ENCODE results near the gene COL1A2. TPM values are rescaled to one million over a fixed set of nuclear protein-coding genes. Genes with fewer than 3 reads are reported as not detected.

Gene COL1A2
- polyA plus RNA-seq, 1 donor from 2014 or later, result 2.5 TPM

- H4K20me1 ChIP-seq (ENCODE audit: insufficient read depth), result no peaks in the 10 kb centered on the region
- H3F3A ChIP-seq (ENCODE audit: insufficient read depth, low read length, poor library complexity, severe bottlenecking), result peaks cover 14% of the 10 kb centered on the region
- H3K27ac ChIP-seq (ENCODE audit: low read length), result no peak overlapping the region
- no peak overlapping the region for H3K4me2 ChIP-seq (ENCODE audit: low read length)
- H3K9me3 ChIP-seq (ENCODE audit: low read length), result no peaks in the 10 kb centered on the region
- no peak overlapping the region for H3K9ac ChIP-seq (ENCODE audit: low read length)
- H3K36me3 ChIP-seq (ENCODE audit: insufficient read depth, low read length), result no peaks in the 10 kb centered on the region
- H3K79me2 ChIP-seq (replicated peaks; ENCODE audit: insufficient read depth, low read length), result no peaks in the 10 kb centered on the region
- no peaks in the 10 kb centered on the region for H3K9me2 ChIP-seq (ENCODE audit: insufficient read depth, low read length)
- H3K4me3 ChIP-seq (ENCODE audit: low read length), result no peak overlapping the region
- TF ChIP-seq CTCF (IDR thresholded peaks at IDR 0.05; ENCODE audit: poor library complexity, severe bottlenecking) (no peak), EZH2 (IDR thresholded peaks at IDR 0.05; ENCODE audit: borderline replicate concordance, insufficient read depth, low read length, poor library complexity, severe bottlenecking) (no peak), POLR2AphosphoS5 (IDR thresholded peaks at IDR 0.05) (no peak), TAF1 (IDR thresholded peaks at IDR 0.05; ENCODE audit: low read depth) (no peak), REST (IDR thresholded peaks at IDR 0.05; ENCODE audit: borderline replicate concordance) (no peak), RAD21 (conservative IDR thresholded peaks at IDR 0.05) (no peak), EP300 (conservative IDR thresholded peaks at IDR 0.05; ENCODE audit: poor library complexity, severe bottlenecking) (no peak), SMC3 (conservative IDR thresholded peaks at IDR 0.05; ENCODE audit: poor library complexity) (no peak), MXI1 (conservative IDR thresholded peaks at IDR 0.05; ENCODE audit: poor library complexity, severe bottlenecking) (no peak)
- H3K27me3 ChIP-seq (ENCODE audit: insufficient read depth, low read depth, low read length), result no peaks in the 10 kb centered on the region
- no peak overlapping the region for H2AFZ ChIP-seq (ENCODE audit: low read depth, low read length)
Observed at GRCh38 chr7:94442639-94443038, 47.9 kb downstream of the COL1A2 start.

DNA sequence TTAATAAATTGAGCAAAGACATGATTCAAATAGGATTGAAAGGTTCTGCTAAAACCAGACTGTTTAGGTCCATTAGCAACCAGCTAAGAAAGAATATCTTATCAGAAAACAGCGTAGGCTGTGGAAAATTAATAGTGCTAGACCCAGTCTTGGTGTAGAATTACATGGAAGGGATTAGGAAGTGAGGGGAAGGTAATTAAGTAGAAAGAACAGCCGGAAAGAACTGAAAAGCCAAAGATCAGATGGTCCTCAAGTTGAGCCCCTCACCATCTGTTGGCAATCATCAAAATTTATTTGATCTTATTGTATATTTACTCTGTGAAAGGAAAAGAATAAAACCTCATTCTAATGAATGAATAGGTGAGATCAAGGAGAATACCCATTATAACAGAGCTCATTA lies 50.1 kb downstream of the COL1A2 start:
- Histone ChIP-seq H2AFZ (ENCODE audit: low read depth, low read length) (no peak overlapping the region), H3K9me2 (ENCODE audit: insufficient read depth, low read length) (no peaks in the 10 kb centered on the region), H3K27ac (ENCODE audit: low read length) (peak overlapping the region; percentile 84), H4K20me1 (ENCODE audit: insufficient read depth) (no peaks in the 10 kb centered on the region), H3K79me2 (replicated peaks; ENCODE audit: insufficient read depth, low read length) (no peaks in the 10 kb centered on the region), H3K9me3 (ENCODE audit: low read length) (no peaks in the 10 kb centered on the region), H3K9ac (ENCODE audit: low read length) (peak overlapping the region; percentile 38), H3K36me3 (ENCODE audit: insufficient read depth, low read length) (no peaks in the 10 kb centered on the region), H3F3A (ENCODE audit: insufficient read depth, low read length, poor library complexity, severe bottlenecking) (peaks cover 11% of the 10 kb centered on the region), H3K4me2 (ENCODE audit: low read length) (peak overlapping the region; percentile 8), H3K27me3 (ENCODE audit: insufficient read depth, low read depth, low read length) (no peaks in the 10 kb centered on the region), H3K4me3 (ENCODE audit: low read length) (peak overlapping the region; percentile 31)
- TF ChIP-seq EP300 (conservative IDR thresholded peaks at IDR 0.05; ENCODE audit: poor library complexity, severe bottlenecking) (no peak), SMC3 (conservative IDR thresholded peaks at IDR 0.05; ENCODE audit: poor library complexity) (no peak), REST (IDR thresholded peaks at IDR 0.05; ENCODE audit: borderline replicate concordance) (no peak), RAD21 (conservative IDR thresholded peaks at IDR 0.05) (no peak), MXI1 (conservative IDR thresholded peaks at IDR 0.05; ENCODE audit: poor library complexity, severe bottlenecking) (no peak), EZH2 (IDR thresholded peaks at IDR 0.05; ENCODE audit: borderline replicate concordance, insufficient read depth, low read length, poor library complexity, severe bottlenecking) (no peak), POLR2AphosphoS5 (IDR thresholded peaks at IDR 0.05) (no peak), CTCF (IDR thresholded peaks at IDR 0.05; ENCODE audit: poor library complexity, severe bottlenecking) (no peak), TAF1 (IDR thresholded peaks at IDR 0.05; ENCODE audit: low read depth) (no peak)
